WTC11 (cell line): ENCODE results near the gene MEGF6.

Source experiments
- ATF2 ChIP-seq: sonication (generic); formaldehyde crosslinking; IDR thresholded peaks from 2 replicates; pipeline ENCODE4 v1.8.1; 2022; ENCODE audit warnings: low read depth, missing genetic modification reagents, borderline replicate concordance
- CREB1 ChIP-seq: sonication (generic); formaldehyde crosslinking; IDR thresholded peaks from 2 replicates; pipeline ENCODE4 v1.8.0; 2023; ENCODE audit warnings: mild to moderate bottlenecking, missing genetic modification reagents
- CTCF ChIP-seq: fragments of 200-600 bp; IDR thresholded peaks from 2 replicates; pipeline ENCODE4 v1.8.0; 2022; ENCODE audit warnings: antibody characterized with exemption
- E2F1 ChIP-seq: sonication (generic); formaldehyde crosslinking; IDR thresholded peaks from 2 replicates; pipeline ENCODE4 v1.8.0; 2022; ENCODE audit warnings: mild to moderate bottlenecking, missing genetic modification reagents
- FOXP4 ChIP-seq: sonication (generic); formaldehyde crosslinking; IDR thresholded peaks from 2 replicates; pipeline ENCODE4 v1.8.0; 2022; ENCODE audit warnings: mild to moderate bottlenecking, missing genetic modification reagents
- KAT7 ChIP-seq: sonication (generic); formaldehyde crosslinking; IDR thresholded peaks from 2 replicates; pipeline ENCODE4 v1.8.1; 2023; ENCODE audit warnings: missing genetic modification reagents, mild to moderate bottlenecking, borderline replicate concordance
- MAX ChIP-seq: sonication (generic); formaldehyde crosslinking; IDR thresholded peaks from 2 replicates; pipeline ENCODE4 v1.8.0; 2022; ENCODE audit warnings: mild to moderate bottlenecking, missing genetic modification reagents
- SP1 ChIP-seq: sonication (generic); formaldehyde crosslinking; conservative IDR thresholded peaks from 2 replicates; pipeline ENCODE4 v1.8.1; 2022; ENCODE audit warnings: missing genetic modification reagents
- TP53 ChIP-seq: sonication (generic); formaldehyde crosslinking; IDR thresholded peaks from 2 replicates; pipeline ENCODE4 v1.8.1; 2023; ENCODE audit warnings: mild to moderate bottlenecking, missing genetic modification reagents

GRCh38 chr1:3653286-3653618 is 41.9 kb upstream of the MEGF6 start:
- TF ChIP-seq TP53 (CRISPR knock-in tag), result no peak
- no peak for TF ChIP-seq CTCF
- TF ChIP-seq CREB1 (CRISPR knock-in tag), result no peak
- no peak for TF ChIP-seq KAT7
- TF ChIP-seq MAX, result no peak
- TF ChIP-seq ATF2, result no peak
- no peak for TF ChIP-seq FOXP4
- no peak for TF ChIP-seq SP1 (CRISPR knock-in tag)
- no peak for TF ChIP-seq E2F1 (CRISPR knock-in tag)
